ENCODE results near the gene CEP57L1. TPM values are rescaled to one million over a fixed set of nuclear protein-coding genes. Genes with fewer than 3 reads are reported as not detected.
"Not testable (repeated sequence)": the region's sequence is repeated elsewhere in the genome, so short reads cannot be mapped to it uniquely, and the experiment has no call there.

Gene CEP57L1
- total RNA-seq, 4 donors from 2014 or later: 10.3 to 29.7 (median 17.5) TPM

- TF ChIP-seq CTCF (IDR thresholded peaks at IDR 0.05 in 4 of 5, conservative IDR thresholded peaks at IDR 0.05 in 1 of 5) (no peak), POLR2A (IDR thresholded peaks at IDR 0.05) (no peak)
- Histone ChIP-seq H3K27ac (no peak overlapping the region), H3K9me3 (no peaks in the 10 kb centered on the region), H3K4me3 (no peak overlapping the region), H3K27me3 (no peaks in the 10 kb centered on the region), H3K36me3 (no peaks in the 10 kb centered on the region), H3K4me1 (peaks cover 7 to 15% of the 10 kb centered on the region in 2 donors)
- DNase-seq (no peak), ATAC-seq (no peak)
- in situ Hi-C loops (cut with MboI; ENCODE audit: low sequenced_read_pairs in 4 of 4): loop anchor here in 1 of 4 donors (25.0 kb wide), 1 partner anchor 818 kb away; the partner anchor contains the start of gene AFG1L
- intact Hi-C loops (cut with DNase I; ENCODE audit: low total_unique reads): no loop called here
Observed at GRCh38 chr6:109105681-109106080, 10.4 kb downstream of the CEP57L1 start.

DNA sequence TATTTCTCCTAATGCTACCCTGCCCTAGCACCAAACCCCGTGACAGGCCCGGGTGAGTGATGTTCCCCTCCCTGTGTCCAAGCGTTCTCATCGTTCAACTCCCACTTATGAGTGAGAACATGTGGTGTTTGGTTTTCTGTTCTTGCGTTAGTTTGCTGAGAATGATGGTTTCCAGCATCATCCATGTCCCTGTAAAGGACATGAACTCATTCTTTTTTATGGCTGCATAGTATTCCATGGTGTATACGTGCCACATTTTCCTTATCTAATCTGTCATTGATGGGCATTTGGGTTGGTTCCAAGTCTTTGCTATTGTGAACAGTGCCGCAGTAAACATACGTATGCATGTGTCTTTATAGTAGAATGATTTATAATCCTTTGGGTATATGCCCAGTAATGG lies 14.4 kb downstream of the CEP57L1 start:
- in situ Hi-C loops (cut with MboI; ENCODE audit: low sequenced_read_pairs in 4 of 4): loop anchor here in 1 of 4 donors (25.0 kb wide), 1 partner anchor 822 kb away; the partner anchor contains the start of gene AFG1L
- H3K9me3 ChIP-seq; DNase-seq; H3K4me1 ChIP-seq; H3K4me3 ChIP-seq; H3K27ac ChIP-seq; H3K36me3 ChIP-seq; ATAC-seq; H3K27me3 ChIP-seq; intact Hi-C loops (cut with DNase I; ENCODE audit: low total_unique reads): not testable (repeated sequence)

DNA sequence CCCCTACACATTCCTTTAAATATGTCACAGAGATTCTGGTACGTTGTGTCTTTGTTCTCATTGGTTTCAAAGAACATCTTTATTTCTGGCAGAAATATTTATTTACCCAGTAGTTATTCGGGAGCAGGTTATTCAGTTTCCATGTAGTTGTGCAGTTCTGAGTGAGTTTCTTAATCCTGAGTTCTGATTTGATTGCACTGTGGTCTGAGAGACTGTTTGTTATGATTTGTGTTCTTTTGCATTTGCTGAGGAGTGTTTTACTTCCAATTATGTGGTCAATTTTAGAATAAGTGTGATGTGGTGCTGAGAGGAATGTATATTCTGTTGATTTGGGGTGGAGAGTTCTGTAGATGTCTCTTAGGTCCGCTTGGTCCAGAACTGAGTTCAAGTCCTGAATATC lies 17.4 kb downstream of the CEP57L1 start:
- intact Hi-C loops (cut with DNase I; ENCODE audit: low total_unique reads); H3K36me3 ChIP-seq; H3K9me3 ChIP-seq; H3K27ac ChIP-seq; H3K4me1 ChIP-seq; H3K4me3 ChIP-seq; ATAC-seq; DNase-seq; H3K27me3 ChIP-seq: not testable (repeated sequence)
- in situ Hi-C loops (cut with MboI; ENCODE audit: low sequenced_read_pairs in 4 of 4): loop anchor here in 1 of 4 donors (25.0 kb wide), 1 partner anchor 825 kb away; the partner anchor contains the start of gene AFG1L

DNA sequence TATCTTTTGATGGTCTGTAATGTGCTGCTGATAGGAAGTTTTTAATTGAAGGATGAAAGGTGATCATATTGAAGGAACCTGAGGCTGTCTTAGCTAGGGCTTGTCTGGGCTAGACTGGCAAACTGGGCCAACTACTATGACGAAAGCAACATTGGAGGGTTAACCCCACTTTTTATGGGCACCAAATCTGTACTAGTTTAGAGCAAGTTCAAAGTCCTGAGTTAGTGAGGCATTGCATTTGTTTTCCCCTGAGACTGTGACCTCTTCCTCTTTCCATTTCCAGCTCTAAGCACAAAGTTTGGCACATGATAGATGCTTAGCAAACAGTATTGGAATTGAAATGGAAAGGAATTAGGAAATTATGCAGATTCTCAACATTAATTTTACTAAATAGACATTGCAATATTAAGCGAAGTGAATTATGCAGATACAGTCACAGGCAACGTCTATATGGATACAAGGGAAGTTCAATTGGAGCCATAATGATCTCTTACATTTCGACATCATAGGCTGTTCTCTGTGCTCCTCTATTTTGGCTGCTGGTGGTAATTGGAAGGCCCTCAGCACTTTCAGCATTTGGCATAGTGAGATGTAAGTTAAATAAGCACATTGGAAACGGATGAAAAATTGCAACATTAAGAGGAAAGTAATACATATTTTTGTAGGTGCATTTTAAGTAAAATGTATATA lies 22.2 kb downstream of the CEP57L1 start:
- no peak for DNase-seq

GRCh38 chr6:109118337-109118736 lies 23.0 kb downstream of the CEP57L1 start:
- Histone ChIP-seq H3K36me3 (no peaks in the 10 kb centered on the region), H3K27me3 (no peaks in the 10 kb centered on the region), H3K27ac (no peak overlapping the region), H3K4me1 (peaks cover 26 to 46% of the 10 kb centered on the region in 2 donors), H3K4me3 (no peak overlapping the region), H3K9me3 (no peaks in the 10 kb centered on the region)
- in situ Hi-C loops (cut with MboI; ENCODE audit: low sequenced_read_pairs in 4 of 4) (loop anchor here in 1 of 4 donors (25.0 kb wide), 1 partner anchor 831 kb away; the partner anchor contains the start of gene AFG1L), intact Hi-C loops (cut with DNase I; ENCODE audit: low total_unique reads) (no loop called here)
- TF ChIP-seq CTCF (IDR thresholded peaks at IDR 0.05 in 4 of 5, conservative IDR thresholded peaks at IDR 0.05 in 1 of 5): no peak
- no peak for TF ChIP-seq POLR2A (IDR thresholded peaks at IDR 0.05)
- DNase-seq (no peak), ATAC-seq (no peak)

More for the DNA sequence above, 22.2 kb downstream of the CEP57L1 start:
- H3K4me1 ChIP-seq: peaks cover 26 to 46% of the 10 kb centered on the region in 2 donors
- intact Hi-C loops (cut with DNase I; ENCODE audit: low total_unique reads) (no loop called here), in situ Hi-C loops (cut with MboI; ENCODE audit: low sequenced_read_pairs in 4 of 4) (loop anchor here in 1 of 4 donors (25.0 kb wide), 1 partner anchor 830 kb away; the partner anchor contains the start of gene AFG1L)
- no peaks in the 10 kb centered on the region for H3K9me3 ChIP-seq
- H3K27me3 ChIP-seq: no peaks in the 10 kb centered on the region
- TF ChIP-seq POLR2A (IDR thresholded peaks at IDR 0.05) (no peak), CTCF (IDR thresholded peaks at IDR 0.05 in 4 of 5, conservative IDR thresholded peaks at IDR 0.05 in 1 of 5) (no peak)
- ATAC-seq: peak in 1 of 2 donors; percentile 23
- H3K36me3 ChIP-seq: no peaks in the 10 kb centered on the region
- H3K4me3 ChIP-seq: no peak overlapping the region
- no peak overlapping the region for H3K27ac ChIP-seq
